ENCODE measurements around the gene DNAJC1. TPM values are rescaled to one million over a fixed set of nuclear protein-coding genes. Genes with fewer than 3 reads are reported as not detected.

Gene DNAJC1
- total RNA-seq, 2 donors from 2014 or later, result 27.4 to 33.8 TPM

DNA sequence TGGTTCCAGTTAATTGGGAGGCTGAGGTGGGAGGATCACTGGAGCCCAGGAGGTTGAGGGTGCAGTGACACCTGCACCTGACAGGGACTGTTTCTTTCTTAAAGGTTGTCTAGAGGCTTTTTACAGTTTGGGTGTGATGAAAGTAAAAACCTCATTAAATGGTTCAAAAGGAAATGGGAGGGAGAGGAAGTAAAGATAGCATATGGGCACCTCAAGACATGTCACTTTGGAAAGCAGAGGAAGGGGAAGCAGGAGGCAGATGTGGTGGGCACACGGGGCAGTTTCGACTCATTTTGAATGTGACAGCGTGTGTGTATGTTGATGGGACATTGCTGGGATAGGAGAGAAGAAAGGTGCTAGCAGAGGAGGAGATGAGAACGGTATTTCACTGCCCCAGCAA is 266.4 kb downstream of the DNAJC1 start:
- H3K36me3 ChIP-seq, result no peaks in the 10 kb centered on the region
- intact Hi-C loops (cut with DNase I), result no loop called here

DNA sequence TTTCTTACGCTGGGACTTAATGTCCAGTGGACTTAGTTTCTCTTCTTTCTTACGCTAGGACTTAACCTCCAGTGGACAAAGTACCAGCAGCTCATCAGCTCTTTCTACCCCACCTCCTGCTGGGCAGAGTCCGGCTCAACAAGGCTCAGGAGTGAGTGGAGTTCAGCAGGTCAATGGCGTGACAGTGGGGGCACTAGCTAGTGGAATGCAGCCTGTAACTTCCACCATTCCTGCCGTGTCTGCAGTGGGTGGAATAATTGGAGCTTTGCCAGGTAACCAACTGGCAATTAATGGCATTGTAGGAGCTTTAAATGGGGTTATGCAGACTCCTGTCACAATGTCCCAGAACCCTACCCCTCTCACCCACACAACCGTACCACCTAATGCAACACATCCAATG is 269.8 kb downstream of the DNAJC1 start:
- H3K9ac ChIP-seq (ENCODE audit: low read depth in 2 of 2, low read length in 2 of 2), result no peak overlapping the region
- no peaks in the 10 kb centered on the region for H3K27me3 ChIP-seq
- TF ChIP-seq, protein P1, sequence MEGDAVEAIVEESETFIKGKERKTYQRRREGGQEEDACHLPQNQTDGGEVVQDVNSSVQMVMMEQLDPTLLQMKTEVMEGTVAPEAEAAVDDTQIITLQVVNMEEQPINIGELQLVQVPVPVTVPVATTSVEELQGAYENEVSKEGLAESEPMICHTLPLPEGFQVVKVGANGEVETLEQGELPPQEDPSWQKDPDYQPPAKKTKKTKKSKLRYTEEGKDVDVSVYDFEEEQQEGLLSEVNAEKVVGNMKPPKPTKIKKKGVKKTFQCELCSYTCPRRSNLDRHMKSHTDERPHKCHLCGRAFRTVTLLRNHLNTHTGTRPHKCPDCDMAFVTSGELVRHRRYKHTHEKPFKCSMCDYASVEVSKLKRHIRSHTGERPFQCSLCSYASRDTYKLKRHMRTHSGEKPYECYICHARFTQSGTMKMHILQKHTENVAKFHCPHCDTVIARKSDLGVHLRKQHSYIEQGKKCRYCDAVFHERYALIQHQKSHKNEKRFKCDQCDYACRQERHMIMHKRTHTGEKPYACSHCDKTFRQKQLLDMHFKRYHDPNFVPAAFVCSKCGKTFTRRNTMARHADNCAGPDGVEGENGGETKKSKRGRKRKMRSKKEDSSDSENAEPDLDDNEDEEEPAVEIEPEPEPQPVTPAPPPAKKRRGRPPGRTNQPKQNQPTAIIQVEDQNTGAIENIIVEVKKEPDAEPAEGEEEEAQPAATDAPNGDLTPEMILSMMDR (IDR thresholded peaks at IDR 0.05), result no peak
- H3K4me3 ChIP-seq, result no peak overlapping the region
- H3K9me3 ChIP-seq, result no peaks in the 10 kb centered on the region
- no peak overlapping the region for H3K27ac ChIP-seq
- intact Hi-C loops (cut with DNase I), result loop anchor here (5.0 kb wide), 1 partner anchor 236 kb away; no protein-coding TSS in a partner anchor
- H3K4me1 ChIP-seq, result no peaks in the 10 kb centered on the region
- H3K36me3 ChIP-seq, result no peaks in the 10 kb centered on the region
- no peak for DNase-seq

More for the DNA sequence above, 266.4 kb downstream of the DNAJC1 start:
- H3K4me3 ChIP-seq, result no peak overlapping the region
- H3K9ac ChIP-seq (ENCODE audit: low read depth in 2 of 2, low read length in 2 of 2), result no peak overlapping the region
- no peaks in the 10 kb centered on the region for H3K9me3 ChIP-seq
- no peak for DNase-seq
- TF ChIP-seq, protein P1 (IDR thresholded peaks at IDR 0.05), result no peak
- H3K4me1 ChIP-seq, result no peaks in the 10 kb centered on the region
- no peak overlapping the region for H3K27ac ChIP-seq
- H3K27me3 ChIP-seq, result no peaks in the 10 kb centered on the region

DNA sequence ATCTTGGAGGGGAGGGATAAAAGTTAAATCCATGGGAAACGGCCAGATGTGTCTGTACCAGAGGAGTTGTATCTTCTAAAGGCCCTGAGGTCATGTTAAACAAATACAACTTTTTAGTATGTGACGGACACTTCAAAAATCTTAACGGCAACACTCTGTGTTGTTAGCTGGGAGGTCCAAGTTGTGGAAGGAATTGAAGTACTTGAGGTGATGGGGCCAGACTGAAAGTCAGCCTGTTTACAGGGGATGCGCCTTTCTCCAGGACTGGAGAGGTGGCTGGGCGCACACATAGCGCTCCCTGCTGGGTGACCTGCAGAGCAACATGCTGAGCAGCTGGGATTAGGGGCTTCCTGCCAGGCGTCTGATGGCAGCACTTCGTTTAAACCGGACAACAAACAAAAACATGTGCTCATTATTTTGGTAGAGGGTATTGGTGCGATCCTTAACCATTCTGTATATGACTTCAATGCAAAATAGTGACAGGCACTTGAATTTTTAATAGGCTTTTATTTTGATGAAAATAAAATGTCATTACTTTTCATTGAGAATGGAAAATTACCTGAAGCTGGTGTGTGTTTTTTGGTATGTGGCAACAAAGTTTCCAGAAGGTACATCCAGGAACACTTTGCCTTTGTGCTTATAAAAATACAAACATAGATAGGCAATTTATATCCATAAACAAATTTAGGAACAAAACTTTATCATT is 271.3 kb downstream of the DNAJC1 start:
- no peaks in the 10 kb centered on the region for H3K27me3 ChIP-seq
- no peak overlapping the region for H3K9ac ChIP-seq (ENCODE audit: low read depth in 2 of 2, low read length in 2 of 2)
- intact Hi-C loops (cut with DNase I), result loop anchor here (5.0 kb wide), 1 partner anchor 235 kb away; no protein-coding TSS in a partner anchor
- H3K27ac ChIP-seq, result no peak overlapping the region
- TF ChIP-seq, protein P1 (IDR thresholded peaks at IDR 0.05), result peak; percentile 65
- no peak for DNase-seq
- no peaks in the 10 kb centered on the region for H3K9me3 ChIP-seq
- H3K36me3 ChIP-seq, result no peaks in the 10 kb centered on the region
- no peaks in the 10 kb centered on the region for H3K4me1 ChIP-seq
- no peak overlapping the region for H3K4me3 ChIP-seq

DNA sequence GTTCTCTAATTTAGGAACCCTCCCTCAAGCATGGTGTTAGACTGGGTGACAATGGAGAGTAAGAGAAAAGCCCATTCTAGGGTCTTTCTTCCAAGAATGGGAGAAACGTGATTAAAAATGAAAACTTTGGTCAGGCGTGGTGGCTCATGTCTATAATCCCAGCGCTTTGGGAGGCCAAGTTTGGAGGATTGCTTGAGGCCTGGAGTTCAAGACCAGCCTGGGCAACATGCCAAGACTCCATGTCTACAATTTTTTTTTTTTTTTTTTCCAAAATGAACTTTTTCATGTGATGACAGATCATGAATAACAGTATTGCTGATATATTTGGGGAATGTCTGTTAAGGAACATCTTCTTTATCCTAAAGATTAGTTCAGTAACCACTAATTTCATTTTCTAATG is 274.9 kb downstream of the DNAJC1 start:
- Histone ChIP-seq H3K4me3 (no peak overlapping the region), H3K9ac (ENCODE audit: low read depth in 2 of 2, low read length in 2 of 2) (no peak overlapping the region), H3K4me1 (peaks cover 11% of the 10 kb centered on the region), H3K27ac (no peak overlapping the region), H3K27me3 (no peaks in the 10 kb centered on the region), H3K9me3 (no peaks in the 10 kb centered on the region), H3K36me3 (no peaks in the 10 kb centered on the region)
- intact Hi-C loops (cut with DNase I), result loop anchor here (10.0 kb wide), 1 partner anchor 194 kb away; the partner anchor contains the start of gene MLLT10
- DNase-seq, result no peak
- TF ChIP-seq, protein P1 (IDR thresholded peaks at IDR 0.05), result no peak

DNA sequence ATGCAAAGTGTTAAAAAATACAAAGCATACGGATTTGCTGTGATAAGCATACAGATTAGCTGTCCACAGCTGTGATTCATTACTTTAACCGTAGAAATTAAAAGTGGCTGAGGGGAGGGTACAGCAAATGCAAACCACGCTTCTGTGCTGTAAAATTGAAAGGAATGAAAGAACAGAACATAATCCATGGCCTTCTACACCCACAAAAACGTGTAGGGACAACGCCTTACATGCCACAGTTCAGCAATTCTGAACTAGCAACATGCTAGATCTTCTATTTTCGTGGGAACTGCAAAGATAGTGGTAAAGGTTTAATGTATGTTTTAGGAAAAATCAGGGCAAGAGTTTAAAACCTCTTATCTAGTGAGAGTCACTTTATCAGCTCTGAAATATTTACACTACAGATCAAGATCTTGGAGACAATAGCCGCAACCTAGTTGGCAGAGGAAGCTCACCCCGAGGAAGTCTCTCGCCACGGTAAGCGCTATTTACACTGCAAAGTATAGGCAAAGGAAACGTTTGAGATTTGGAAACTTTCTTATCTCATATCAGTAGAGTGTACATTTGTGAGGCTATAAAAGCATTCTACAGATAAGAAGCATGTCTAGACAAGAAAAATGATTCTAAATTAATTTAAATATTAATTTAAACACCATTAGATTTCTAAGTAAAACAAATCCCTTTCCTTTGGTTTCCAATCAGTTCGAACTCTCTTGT is 275.9 kb downstream of the DNAJC1 start:
- no peaks in the 10 kb centered on the region for H3K9me3 ChIP-seq
- no peaks in the 10 kb centered on the region for H3K36me3 ChIP-seq
- no peak overlapping the region for H3K4me3 ChIP-seq
- no peak overlapping the region for H3K27ac ChIP-seq
- H3K9ac ChIP-seq (ENCODE audit: low read depth in 2 of 2, low read length in 2 of 2), result no peak overlapping the region
- TF ChIP-seq, protein P1 (IDR thresholded peaks at IDR 0.05), result no peak
- peaks cover 11% of the 10 kb centered on the region for H3K4me1 ChIP-seq
- intact Hi-C loops (cut with DNase I), result loop anchor here (10.0 kb wide), 1 partner anchor 193 kb away; the partner anchor contains the start of gene MLLT10
- no peaks in the 10 kb centered on the region for H3K27me3 ChIP-seq
- DNase-seq, result peak; percentile 67

Measured in colonic mucosa (tissue), 4 donors.